HepG2 (cell line): ENCODE data around the gene GLB1L. TPM values are rescaled to one million over a fixed set of nuclear protein-coding genes. Genes with fewer than 3 reads are reported as not detected.
A peak's percentile ranks its signal among the peaks of the same experiment; 100 is the strongest.

ENCODE experiments used
- ARID2 ChIP-seq: sonication (generic); formaldehyde crosslinking; IDR thresholded peaks from 2 replicates; pipeline ENCODE4 v1.8.1; 2022; ENCODE audit warnings: mild to moderate bottlenecking, missing genetic modification reagents, borderline replicate concordance
- BCL6 ChIP-seq: IDR thresholded peaks from 2 replicates; pipeline ENCODE4 v1.6.1; 2016; ENCODE audit warnings: missing genetic modification reagents, missing compliant biosample characterization
- FOSL2 ChIP-seq: sonication (generic); formaldehyde crosslinking; IDR thresholded peaks from 2 replicates; pipeline ENCODE4 v1.4.0; 2020; ENCODE audit warnings: missing genetic modification reagents
- HES4 ChIP-seq: sonication (generic); formaldehyde crosslinking; IDR thresholded peaks from 2 replicates; pipeline ENCODE4 v1.9.0; 2021; ENCODE audit warnings: mild to moderate bottlenecking, missing genetic modification reagents, borderline replicate concordance
- IKZF5 ChIP-seq: IDR thresholded peaks from 2 replicates; pipeline ENCODE4 v1.6.1; 2018; ENCODE audit warnings: missing genetic modification reagents, mild to moderate bottlenecking, missing compliant biosample characterization
- KLF12 ChIP-seq: sonication (generic); formaldehyde crosslinking; IDR thresholded peaks from 2 replicates; pipeline ENCODE4 v1.4.0; 2020; ENCODE audit warnings: missing genetic modification reagents, borderline replicate concordance
- KLF6 ChIP-seq: IDR thresholded peaks from 2 replicates; pipeline ENCODE4 v1.8.0; 2016; ENCODE audit warnings: missing biosample characterization, missing genetic modification reagents
- ONECUT2 ChIP-seq: sonication (generic); formaldehyde crosslinking; IDR thresholded peaks from 2 replicates; pipeline ENCODE4 v1.4.0; 2020; ENCODE audit warnings: missing genetic modification reagents
- PPARG ChIP-seq: conservative IDR thresholded peaks from 2 replicates; pipeline ENCODE4 v1.6.1; 2016; ENCODE audit warnings: missing biosample characterization, missing genetic modification reagents
- RARG ChIP-seq: sonication (generic); formaldehyde crosslinking; IDR thresholded peaks from 2 replicates; pipeline ENCODE4 v1.4.0; 2020; ENCODE audit warnings: low read depth, mild to moderate bottlenecking, missing genetic modification reagents
- RCOR2 ChIP-seq: IDR thresholded peaks from 2 replicates; pipeline ENCODE4 v1.6.1; 2016; ENCODE audit warnings: missing biosample characterization, missing genetic modification reagents
- TBL1XR1 ChIP-seq: fragments of 150-350 bp; IDR thresholded peaks from 2 replicates; pipeline ENCODE4 v1.6.1; 2014; ENCODE audit warnings: borderline replicate concordance, low read length; ENCODE audit not compliant: partially characterized antibody
- ZNF10 ChIP-seq: sonication (generic); formaldehyde crosslinking; IDR thresholded peaks from 2 replicates; pipeline ENCODE4 v1.4.0; 2020; ENCODE audit warnings: mild to moderate bottlenecking, low read depth, missing genetic modification reagents, borderline replicate concordance
- ZNF282 ChIP-seq: fragments of 450-650 bp; IDR thresholded peaks from 2 replicates; pipeline ENCODE4 v1.6.1; 2018; ENCODE audit not compliant: partially characterized antibody
- ZNF292 ChIP-seq: sonication (generic); formaldehyde crosslinking; IDR thresholded peaks from 2 replicates; pipeline ENCODE4 v1.8.1; 2022; ENCODE audit warnings: mild to moderate bottlenecking, low read depth, missing genetic modification reagents, borderline replicate concordance
- ZNF383 ChIP-seq: sonication (generic); formaldehyde crosslinking; IDR thresholded peaks from 2 replicates; pipeline ENCODE4 v1.4.0; 2020; ENCODE audit warnings: missing genetic modification reagents, mild to moderate bottlenecking, borderline replicate concordance
- ZNF607 ChIP-seq: sonication (generic); formaldehyde crosslinking; IDR thresholded peaks from 2 replicates; pipeline ENCODE4 v1.5.1; 2020; ENCODE audit warnings: missing genetic modification reagents, mild to moderate bottlenecking, borderline replicate concordance
- ZNF713 ChIP-seq: sonication (generic); formaldehyde crosslinking; IDR thresholded peaks from 2 replicates; pipeline ENCODE4 v1.4.0; 2020; ENCODE audit warnings: mild to moderate bottlenecking, missing genetic modification reagents
- ZNF749 ChIP-seq: sonication (generic); formaldehyde crosslinking; IDR thresholded peaks from 2 replicates; pipeline ENCODE4 v1.8.0; 2022; ENCODE audit warnings: mild to moderate bottlenecking, missing genetic modification reagents, moderate library complexity, borderline replicate concordance
- ZNF788 ChIP-seq: sonication (generic); formaldehyde crosslinking; IDR thresholded peaks from 2 replicates; pipeline ENCODE4 v1.5.0; 2020; ENCODE audit warnings: mild to moderate bottlenecking, missing genetic modification reagents, borderline replicate concordance
- ZNF792 ChIP-seq: IDR thresholded peaks from 2 replicates; pipeline ENCODE4 v1.6.1; 2016
- ZZZ3 ChIP-seq: sonication (generic); formaldehyde crosslinking; IDR thresholded peaks from 2 replicates; pipeline ENCODE4 v1.4.0; 2020; ENCODE audit warnings: missing genetic modification reagents, mild to moderate bottlenecking, borderline replicate concordance
- polyA plus RNA-seq, 8 experiments: library from polyadenylated mRNA; depleted of rRNA in 3 of 8; stranded (reverse) in 7 of 8; unstranded in 1 of 8; fragments of >200 nt; fragmentation: Illumina TruSeq in 4 of 8; extraction: Trizol in 4 of 8; gene quantifications; 2 replicates each; pipeline versions ENCODE4 v1.2.1 to v1.2.3, GENCODE V29; 2011 to 2016; ENCODE audit warnings: low read depth in 4 of 8, missing spikeins in 1 of 8, mixed read lengths in 1 of 8; ENCODE audit not compliant: insufficient read depth in 1 of 8
- total RNA-seq, 5 experiments: library from RNA; depleted of rRNA; stranded (reverse); fragments of >200 nt; fragmentation: Illumina TruSeq; extraction: Trizol; gene quantifications; 2 replicates each; pipeline ENCODE4 v1.2.3, GENCODE V29; 2016; ENCODE audit warnings: low read depth in 1 of 5
- TF ChIP-seq, protein P1 (sequence below): IDR thresholded peaks from 2 replicates; pipeline ENCODE4 v1.6.1; 2018; ENCODE audit warnings: missing genetic modification reagents
- TF ChIP-seq, protein P2 (sequence below): IDR thresholded peaks from 2 replicates; pipeline ENCODE4 v1.6.1; 2016; ENCODE audit warnings: low read depth, control low read depth

Gene GLB1L
- total and polyA plus RNA-seq, 2 of the 13 experiments (the other 11 are each of a cell fraction or from before 2014, with no cell fraction given), result 6.8 to 7.3 TPM

GRCh38 chr2:219207884-219208740 lies 37.1 kb downstream of the GLB1L start (continued):
- no peak; the same call in 1 of the 2 replicates for TF ChIP-seq ZNF607 (CRISPR knock-in tag)
- peak; percentile 57; the same call in 1 of the 2 replicates for TF ChIP-seq RCOR2 (CRISPR knock-in tag)
- TF ChIP-seq ZNF788, result peak; percentile 56; the same call in 1 of the 2 replicates
- TF ChIP-seq IKZF5 (CRISPR knock-in tag), result peak; percentile 62; the same call in 1 of the 2 replicates
- TF ChIP-seq, protein P1, sequence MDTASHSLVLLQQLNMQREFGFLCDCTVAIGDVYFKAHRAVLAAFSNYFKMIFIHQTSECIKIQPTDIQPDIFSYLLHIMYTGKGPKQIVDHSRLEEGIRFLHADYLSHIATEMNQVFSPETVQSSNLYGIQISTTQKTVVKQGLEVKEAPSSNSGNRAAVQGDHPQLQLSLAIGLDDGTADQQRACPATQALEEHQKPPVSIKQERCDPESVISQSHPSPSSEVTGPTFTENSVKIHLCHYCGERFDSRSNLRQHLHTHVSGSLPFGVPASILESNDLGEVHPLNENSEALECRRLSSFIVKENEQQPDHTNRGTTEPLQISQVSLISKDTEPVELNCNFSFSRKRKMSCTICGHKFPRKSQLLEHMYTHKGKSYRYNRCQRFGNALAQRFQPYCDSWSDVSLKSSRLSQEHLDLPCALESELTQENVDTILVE (CRISPR knock-in tag), result peak; percentile 75; the same call in 1 of the 2 replicates
- TF ChIP-seq ZNF10 (CRISPR knock-in tag), result no peak
- no peak for TF ChIP-seq TBL1XR1
- TF ChIP-seq, protein P2, sequence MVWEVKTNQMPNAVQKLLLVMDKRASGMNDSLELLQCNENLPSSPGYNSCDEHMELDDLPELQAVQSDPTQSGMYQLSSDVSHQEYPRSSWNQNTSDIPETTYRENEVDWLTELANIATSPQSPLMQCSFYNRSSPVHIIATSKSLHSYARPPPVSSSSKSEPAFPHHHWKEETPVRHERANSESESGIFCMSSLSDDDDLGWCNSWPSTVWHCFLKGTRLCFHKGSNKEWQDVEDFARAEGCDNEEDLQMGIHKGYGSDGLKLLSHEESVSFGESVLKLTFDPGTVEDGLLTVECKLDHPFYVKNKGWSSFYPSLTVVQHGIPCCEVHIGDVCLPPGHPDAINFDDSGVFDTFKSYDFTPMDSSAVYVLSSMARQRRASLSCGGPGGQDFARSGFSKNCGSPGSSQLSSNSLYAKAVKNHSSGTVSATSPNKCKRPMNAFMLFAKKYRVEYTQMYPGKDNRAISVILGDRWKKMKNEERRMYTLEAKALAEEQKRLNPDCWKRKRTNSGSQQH, result peak; percentile 80; the same call in 1 of the 2 replicates
- TF ChIP-seq ZNF749 (CRISPR knock-in tag), result peak; percentile 23; the same call in 1 of the 2 replicates
- TF ChIP-seq ZNF792 (CRISPR knock-in tag), result peak; percentile 79
- TF ChIP-seq HES4 (CRISPR knock-in tag), result no peak
- peak; percentile 46; the same call in 1 of the 2 replicates for TF ChIP-seq BCL6
- TF ChIP-seq ZNF713, result no peak
- TF ChIP-seq ARID2, result no peak
- TF ChIP-seq ONECUT2 (CRISPR knock-in tag), result 0 out of 2 replicates have a peak, but pooled peaks have one; percentile 22
- TF ChIP-seq FOSL2 (CRISPR knock-in tag), result peak; percentile 46; the same call in 1 of the 2 replicates
- peak; percentile 80; the same call in 1 of the 2 replicates for TF ChIP-seq ZNF383 (CRISPR knock-in tag)
- TF ChIP-seq KLF6, result peak; percentile 86
- TF ChIP-seq KLF12 (CRISPR knock-in tag), result no peak
- peak; percentile 88 for TF ChIP-seq PPARG (CRISPR knock-in tag)
- TF ChIP-seq ZNF282, result no peak
- TF ChIP-seq RARG (CRISPR knock-in tag), result no peak
- TF ChIP-seq ZNF292 (CRISPR knock-in tag), result 0 out of 2 replicates have a peak, but pooled peaks have one; percentile 26
- no peak for TF ChIP-seq ZZZ3 (CRISPR knock-in tag)
